ENCODE data around the gene RUSF1.

The RUSF1 gene

GRCh38 chr16:31458844-31459686 lies 49.1 kb downstream of the RUSF1 start, which contains the start of gene ARMC5:
Gene ARMC5, plus strand, starts transcription at chr16:31459501. Its CDS starts 24 bp downstream, at chr16:31459525.
- DNase-seq (ENCODE audit: low read depth): peak; percentile 94
- TF ChIP-seq, protein P1, sequence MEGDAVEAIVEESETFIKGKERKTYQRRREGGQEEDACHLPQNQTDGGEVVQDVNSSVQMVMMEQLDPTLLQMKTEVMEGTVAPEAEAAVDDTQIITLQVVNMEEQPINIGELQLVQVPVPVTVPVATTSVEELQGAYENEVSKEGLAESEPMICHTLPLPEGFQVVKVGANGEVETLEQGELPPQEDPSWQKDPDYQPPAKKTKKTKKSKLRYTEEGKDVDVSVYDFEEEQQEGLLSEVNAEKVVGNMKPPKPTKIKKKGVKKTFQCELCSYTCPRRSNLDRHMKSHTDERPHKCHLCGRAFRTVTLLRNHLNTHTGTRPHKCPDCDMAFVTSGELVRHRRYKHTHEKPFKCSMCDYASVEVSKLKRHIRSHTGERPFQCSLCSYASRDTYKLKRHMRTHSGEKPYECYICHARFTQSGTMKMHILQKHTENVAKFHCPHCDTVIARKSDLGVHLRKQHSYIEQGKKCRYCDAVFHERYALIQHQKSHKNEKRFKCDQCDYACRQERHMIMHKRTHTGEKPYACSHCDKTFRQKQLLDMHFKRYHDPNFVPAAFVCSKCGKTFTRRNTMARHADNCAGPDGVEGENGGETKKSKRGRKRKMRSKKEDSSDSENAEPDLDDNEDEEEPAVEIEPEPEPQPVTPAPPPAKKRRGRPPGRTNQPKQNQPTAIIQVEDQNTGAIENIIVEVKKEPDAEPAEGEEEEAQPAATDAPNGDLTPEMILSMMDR (IDR thresholded peaks at IDR 0.05; ENCODE audit: control insufficient read depth, insufficient read depth, low read depth, low read length, missing control alignments): peak; percentile 68
- H3K4me3 ChIP-seq (ENCODE audit: control insufficient read depth, low read depth, low read length): peak within 1 kb of the TSS; percentile 76

- H3K4me3 ChIP-seq (ENCODE audit: control insufficient read depth, low read depth, low read length): peak overlapping the region; percentile 76
- TF ChIP-seq, protein P1 (IDR thresholded peaks at IDR 0.05; ENCODE audit: control insufficient read depth, insufficient read depth, low read depth, low read length, missing control alignments): peak; percentile 33
- DNase-seq (ENCODE audit: low read depth): no peak
Observed at GRCh38 chr16:31458073-31458843, 49.9 kb downstream of the RUSF1 start.

DNA sequence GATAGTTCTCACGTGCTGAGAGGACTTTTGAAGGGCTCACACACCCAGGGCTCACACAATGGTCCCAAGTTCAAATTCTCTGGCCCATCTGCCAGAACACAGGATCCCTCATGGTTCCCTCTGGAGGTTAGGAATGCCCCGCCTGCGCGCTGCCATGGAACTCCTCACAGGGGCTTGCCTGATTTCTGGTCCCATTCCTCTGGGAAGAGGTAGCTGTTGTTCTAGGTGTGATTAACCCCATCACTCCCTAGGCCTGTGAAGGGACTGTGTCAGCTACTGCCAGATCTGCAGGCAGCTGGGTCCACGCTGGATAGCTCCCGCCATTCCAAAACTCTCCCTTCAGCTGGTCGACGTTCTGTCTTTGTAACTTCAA lies 51.2 kb downstream of the RUSF1 start:
- no peak for DNase-seq (ENCODE audit: low read depth)
- peak overlapping the region; percentile 5 for H3K4me3 ChIP-seq (ENCODE audit: control insufficient read depth, low read depth, low read length)
- TF ChIP-seq, protein P1 (IDR thresholded peaks at IDR 0.05; ENCODE audit: control insufficient read depth, insufficient read depth, low read depth, low read length, missing control alignments): no peak

DNA sequence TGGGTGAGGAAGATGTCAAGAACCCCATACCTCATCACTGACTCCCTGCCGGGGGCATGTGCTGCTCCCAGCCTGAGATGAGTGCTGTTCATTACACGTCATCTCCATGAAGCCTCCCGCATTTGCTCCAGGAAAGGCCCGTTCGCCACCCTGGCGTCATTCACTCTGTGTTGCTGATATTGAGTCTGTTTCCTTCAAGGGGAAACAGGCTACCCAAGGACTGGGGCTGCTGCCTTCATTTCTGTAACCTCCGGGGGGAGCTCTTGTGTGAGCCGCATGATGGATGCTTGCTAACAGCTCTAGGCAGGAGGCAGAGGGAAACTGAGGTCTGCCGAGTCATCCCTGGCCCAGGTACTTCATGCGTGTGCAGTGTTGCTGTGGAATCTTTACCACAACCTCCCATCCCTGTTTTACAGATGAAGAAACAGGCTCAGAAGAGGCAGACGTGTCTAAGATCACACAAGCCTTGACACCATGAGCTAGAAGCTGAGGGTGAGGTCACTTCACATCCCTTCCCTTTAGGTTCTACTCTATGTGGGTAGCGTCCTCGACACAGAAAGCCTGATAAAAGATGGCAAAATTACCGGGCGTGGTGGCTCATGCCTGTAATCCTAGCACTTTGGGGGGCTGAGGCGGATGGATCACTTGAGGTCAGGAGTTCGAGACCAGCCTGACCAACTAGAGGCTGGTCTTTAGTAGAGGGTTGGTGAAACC lies 52.4 kb downstream of the RUSF1 start:
- DNase-seq (ENCODE audit: low read depth): no peak
- TF ChIP-seq, protein P1 (IDR thresholded peaks at IDR 0.05; ENCODE audit: control insufficient read depth, insufficient read depth, low read depth, low read length, missing control alignments): no peak
- no peak overlapping the region for H3K4me3 ChIP-seq (ENCODE audit: control insufficient read depth, low read depth, low read length)

DNA sequence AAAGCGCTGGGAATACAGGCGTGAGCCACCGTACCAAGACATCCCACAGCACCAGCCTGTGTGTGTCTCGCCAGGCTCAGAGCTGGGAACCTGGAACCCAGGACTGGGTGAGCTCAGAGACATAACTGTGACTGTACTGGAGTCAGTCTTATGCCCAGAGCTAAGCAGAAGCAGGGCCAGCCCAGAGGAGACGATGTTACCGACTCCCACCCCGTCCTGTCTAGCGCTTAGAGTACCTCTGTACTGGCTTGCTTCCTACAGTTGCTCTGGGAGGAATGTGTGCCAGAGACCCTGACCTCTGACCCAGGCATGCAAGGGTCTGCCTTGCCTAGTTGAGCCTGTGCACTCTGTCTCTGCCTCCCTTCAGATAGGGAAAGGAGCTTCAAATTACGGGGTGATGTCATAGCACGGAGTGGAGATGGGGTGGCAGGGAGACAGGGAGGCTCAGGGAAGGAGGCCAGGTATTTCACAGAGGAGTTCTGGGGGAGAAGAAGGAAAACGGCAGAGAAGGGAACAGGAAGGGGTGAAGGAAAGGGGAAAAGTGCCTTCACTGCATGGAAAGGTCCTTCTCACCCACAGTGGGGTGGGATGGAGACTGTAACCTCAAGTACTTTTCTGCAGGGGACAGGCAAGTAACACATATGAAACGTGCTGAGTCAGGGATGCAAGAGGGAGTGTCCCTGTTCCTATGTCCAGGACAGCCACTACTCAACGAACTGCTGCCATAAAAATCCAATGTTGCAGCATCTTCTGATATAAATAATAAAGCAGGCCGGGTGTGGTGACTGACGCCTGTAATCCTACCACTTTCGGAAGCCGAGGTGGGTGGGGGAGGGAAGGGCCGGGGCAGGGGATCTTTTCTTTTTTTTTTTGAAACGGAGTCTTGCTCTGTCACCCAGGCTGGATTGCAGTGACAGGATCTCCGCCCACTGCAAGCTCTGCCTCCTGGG lies 54.7 kb downstream of the RUSF1 start:
- TF ChIP-seq, protein P1 (IDR thresholded peaks at IDR 0.05; ENCODE audit: control insufficient read depth, insufficient read depth, low read depth, low read length, missing control alignments): no peak
- DNase-seq (ENCODE audit: low read depth): no peak
- H3K4me3 ChIP-seq (ENCODE audit: control insufficient read depth, low read depth, low read length): no peak overlapping the region
